NCI-H446 treated with DMSO at 0.1 percent for 48 hours (cell line): ENCODE measurements around the gene URAD.
"Not testable (repeated sequence)": the region's sequence is repeated elsewhere in the genome, so short reads cannot be mapped to it uniquely, and the experiment has no call there.

Source experiments
- DNase-seq: peaks from one replicate; lab custom pipeline; 2025; lab: John Stamatoyannopoulos, UW

Gene URAD

DNA sequence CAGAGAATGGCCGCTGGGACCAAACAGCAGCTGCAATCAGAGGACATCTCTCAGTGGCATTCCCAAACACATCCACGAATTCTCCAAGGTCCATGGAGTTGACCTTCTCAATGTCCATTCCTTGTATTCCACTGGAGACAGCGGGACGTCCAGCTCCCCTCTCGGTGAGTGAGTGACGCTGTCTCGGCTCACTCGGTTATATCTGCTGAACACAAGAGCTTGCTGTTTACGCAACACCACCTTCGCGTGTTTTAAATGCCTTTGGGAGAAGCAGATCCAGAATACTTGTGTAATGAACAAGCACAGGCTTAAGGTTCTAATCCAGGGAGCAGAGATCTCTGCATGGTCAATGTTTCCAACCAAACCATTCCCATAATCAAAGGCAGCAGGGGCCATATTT, at the start of gene URAD:
TSS of gene URAD (minus strand) at position 174 of the 400 bp plus-strand sequence. CDS start at position 118, 56 bp downstream.
- no peak for DNase-seq

DNA sequence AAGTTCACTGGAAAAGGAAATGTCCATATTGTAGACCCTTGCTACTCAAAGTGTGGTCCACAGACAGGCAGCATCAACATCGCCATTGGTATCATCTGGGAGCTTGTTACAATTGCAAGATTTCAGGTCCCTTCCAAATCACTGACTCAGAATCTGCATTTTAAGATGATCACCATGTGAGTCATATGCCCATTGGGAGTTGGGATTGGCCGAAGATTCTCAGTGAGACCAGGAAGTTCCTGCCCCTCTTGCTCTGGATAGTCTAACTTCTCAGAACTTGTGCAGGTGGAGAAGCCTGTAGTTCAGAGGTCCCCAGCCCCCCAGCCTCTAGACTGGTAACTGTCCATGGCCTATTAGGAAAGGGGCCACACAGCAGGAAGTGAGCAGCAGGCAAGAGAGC, 48.9 kb upstream of the URAD start:
- no peak for DNase-seq

DNA sequence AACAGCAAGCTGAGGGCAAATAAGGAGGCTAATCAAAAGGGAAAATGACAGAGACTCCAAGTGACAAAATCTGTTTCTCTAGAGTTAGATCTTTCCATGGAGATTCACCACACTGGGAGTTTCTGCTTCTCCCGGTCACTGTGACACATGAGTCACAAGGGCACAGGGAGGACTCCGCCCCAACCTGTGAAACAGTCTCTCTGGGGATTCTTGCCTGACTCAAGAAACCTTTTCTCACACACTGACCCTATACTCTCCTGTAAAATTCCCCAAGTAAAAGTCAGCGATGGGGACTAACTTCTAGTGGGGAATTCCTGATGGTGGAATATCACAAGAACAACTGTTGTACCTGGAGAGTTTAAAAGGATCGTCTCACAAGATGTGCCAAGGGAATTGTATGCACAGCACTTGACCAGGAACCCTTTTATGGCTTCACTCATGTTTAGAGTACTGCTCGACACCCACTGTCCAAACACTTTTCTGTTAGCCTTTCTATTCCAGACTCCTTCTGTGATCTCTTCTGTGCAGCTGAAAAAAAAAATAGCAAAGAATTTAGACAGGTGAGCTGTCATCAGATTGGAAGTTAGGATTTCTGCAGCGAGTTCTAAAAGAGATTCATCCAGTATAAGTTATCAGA, 46.8 kb upstream of the URAD start:
- no peak for DNase-seq

DNA sequence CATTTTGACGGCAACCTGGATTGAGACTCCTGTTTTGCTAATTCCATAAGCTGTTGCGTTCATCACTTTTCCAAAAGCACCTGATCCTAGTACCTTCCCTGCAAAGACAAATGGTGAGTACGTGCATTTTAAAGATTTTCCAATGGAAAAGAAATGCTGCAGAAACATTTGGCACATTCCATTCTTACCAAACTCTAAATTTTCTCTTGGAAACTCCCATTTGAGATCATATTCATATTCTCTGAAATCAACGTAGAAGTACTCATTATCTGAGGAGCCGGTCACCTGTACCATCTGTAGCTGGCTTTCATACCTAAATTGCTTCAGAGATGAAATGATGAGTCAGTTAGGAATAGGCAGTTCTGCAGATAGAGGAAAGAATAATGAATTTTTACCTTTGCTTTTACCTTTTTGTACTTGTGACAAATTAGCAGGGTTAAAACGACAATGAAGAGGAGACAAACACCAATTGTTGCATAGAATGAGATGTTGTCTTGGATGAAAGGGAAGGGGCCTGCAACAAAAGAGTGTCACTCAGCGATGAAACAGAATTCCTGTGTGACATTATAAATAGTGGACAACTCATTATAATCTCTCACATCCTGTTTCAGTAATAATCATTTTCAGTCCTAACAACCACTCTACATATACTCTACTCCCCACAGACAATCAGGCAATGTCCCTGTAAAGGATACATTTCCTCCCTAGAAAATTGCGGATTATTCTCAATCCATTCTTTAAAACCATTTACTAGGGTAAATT, 45.6 kb upstream of the URAD start:
- no peak for DNase-seq

- not testable (repeated sequence) for DNase-seq
These were observed 43.9 kb upstream of the URAD start for GRCh38 chr13:28032438-28032837.

- DNase-seq, result no peak
These were observed 43.4 kb upstream of the URAD start for GRCh38 chr13:28031896-28032288.

DNA sequence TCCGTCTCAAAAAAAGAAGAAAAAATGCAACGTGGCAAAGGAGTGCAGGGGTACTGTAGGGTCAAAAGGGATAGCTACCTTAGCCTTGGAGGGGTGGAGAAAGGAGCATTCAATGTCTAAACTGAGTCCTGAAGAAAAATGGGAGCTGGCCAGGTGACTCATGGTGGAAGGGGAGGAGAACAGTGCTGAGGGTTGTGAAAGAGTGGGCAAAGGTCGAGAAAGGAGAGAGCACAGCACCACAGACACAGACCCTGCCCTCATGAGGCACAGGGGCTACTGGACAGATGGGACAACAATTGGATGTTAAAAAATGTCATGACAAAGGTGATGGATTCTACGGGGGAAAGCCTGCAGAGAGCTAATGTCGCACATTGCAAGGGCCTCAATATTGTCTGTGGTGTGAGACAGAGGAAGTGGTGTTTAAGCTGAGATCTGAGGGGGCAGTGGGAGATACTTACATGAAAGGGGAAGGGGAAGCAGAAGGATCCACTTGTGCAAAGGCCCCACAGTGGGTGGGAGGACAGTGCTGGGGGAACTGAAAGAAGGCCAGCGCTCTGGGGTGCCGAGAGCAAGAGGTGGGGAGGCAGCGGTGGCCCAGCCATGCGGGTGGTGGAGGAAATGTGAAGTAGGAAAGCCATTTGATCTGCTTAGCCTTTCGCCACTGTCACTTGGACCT, 42.9 kb upstream of the URAD start:
- no peak for DNase-seq

- DNase-seq, result no peak
These were observed 39.3 kb upstream of the URAD start for GRCh38 chr13:28027607-28028364.

GRCh38 chr13:28027071-28027470, 38.6 kb upstream of the URAD start:
- no peak for DNase-seq

DNA sequence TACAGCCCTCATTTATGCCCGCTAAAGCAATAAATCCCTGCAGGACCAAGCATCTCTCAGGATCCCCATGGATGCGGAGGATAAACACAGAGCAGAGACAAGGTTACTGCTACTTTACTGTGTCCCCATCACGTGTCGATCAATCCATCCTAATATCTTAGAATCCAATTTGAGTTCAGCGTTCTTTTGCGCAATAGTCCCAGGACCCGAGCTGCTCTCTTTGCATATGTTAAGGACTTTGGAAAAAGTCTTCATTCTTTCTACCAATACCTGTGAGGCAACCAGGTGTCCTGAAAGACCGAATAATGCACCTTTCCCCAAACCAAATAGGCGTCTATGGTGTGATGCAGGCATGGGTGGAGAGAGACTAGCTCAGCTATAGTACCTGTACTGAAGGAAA, 38.0 kb upstream of the URAD start:
- DNase-seq, result no peak

DNA sequence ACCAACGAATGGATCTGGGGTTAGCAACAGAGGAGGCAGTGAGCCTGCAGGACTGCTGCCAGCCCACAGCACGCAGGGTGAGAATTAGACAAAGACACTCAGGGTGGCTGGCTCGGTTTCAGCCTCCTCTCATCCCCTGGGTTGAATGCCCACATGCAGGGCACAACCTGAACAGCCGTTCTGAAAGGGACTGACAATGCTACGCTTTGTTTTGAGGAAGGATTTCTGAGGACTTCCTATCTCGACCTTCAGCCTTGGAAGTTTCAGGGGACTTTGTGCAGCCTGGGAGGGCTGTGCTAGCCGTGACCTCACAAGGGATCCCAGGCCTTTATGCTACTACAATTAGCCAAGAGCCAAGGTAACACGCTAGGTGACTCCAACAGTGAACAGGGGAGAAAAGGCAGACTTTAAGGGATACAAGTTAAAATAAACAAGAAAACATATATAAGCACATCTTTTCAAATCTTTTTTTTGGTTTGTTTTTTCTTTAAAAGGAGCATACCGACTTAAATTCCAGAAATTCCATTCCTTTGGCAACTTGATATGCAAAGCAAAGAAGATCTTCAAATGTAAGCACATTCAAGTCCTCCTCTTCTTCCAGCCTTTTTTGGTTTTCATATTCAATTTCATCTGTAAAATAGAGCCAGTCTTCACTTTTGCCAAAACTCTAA, 34.5 kb upstream of the URAD start:
- DNase-seq, result no peak

DNA sequence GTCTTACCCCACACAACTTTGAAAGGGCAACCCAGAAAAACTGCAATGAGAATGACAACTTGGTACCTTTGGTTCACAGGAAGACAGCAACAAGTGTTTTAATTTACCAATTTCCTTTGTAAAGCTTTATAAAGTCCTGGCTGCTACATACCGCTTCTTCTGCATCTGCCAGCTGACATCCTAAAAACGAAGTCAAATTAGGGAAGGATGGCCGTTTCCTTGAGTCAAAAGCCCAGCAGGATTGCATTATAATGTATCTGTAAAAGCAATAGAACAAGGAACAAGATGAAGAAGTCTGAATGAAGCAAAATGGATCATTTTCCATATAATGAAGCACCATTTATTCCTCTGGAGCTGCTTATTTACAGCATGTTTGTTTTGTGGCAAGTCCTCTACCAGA, 25.8 kb upstream of the URAD start:
- DNase-seq, result no peak

- DNase-seq, result no peak
These were observed 25.0 kb upstream of the URAD start for GRCh38 chr13:28013482-28013881.

- DNase-seq, result no peak
These were observed 24.4 kb upstream of the URAD start for GRCh38 chr13:28012896-28013295.

DNA sequence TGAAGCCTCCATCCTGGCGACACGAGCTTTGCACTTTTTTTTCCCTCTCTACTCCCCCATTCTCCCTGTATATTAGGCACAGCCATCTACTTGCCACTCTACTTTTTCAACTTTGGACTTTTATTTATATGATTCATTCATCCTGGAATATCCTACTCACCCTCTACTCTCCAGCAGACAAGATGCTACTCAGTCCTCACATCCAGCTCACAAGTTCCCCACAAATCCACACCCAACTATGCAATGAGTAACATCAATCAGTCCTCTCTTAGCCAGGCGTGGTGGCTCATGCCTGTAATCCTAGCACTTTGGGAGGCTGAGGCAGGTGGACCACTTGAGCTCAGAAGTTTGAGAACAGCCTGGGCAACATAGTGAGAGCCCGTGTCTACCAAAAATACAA, 23.9 kb upstream of the URAD start:
- no peak for DNase-seq

DNA sequence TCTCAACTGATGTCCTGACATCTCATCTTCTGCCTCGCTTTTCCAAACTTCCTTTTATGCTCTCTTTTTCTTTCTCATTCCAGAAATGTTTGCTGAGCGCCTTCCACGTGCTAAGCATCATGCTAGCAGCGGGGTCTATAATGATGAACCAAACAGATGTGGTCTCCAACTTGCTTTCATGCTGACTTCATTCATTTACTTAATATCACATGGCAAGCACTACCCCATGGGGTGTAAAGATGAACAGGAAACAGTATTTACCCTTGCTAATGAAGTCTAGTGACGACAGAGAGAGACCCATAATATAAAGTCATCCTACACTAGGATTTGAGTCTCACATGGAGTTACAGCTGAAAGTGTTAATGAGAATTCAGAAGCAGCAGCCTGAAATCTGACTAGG, 21.6 kb upstream of the URAD start:
- DNase-seq, result no peak

- DNase-seq, result not testable (repeated sequence)
These were observed 16.5 kb upstream of the URAD start for GRCh38 chr13:28005016-28005415.

DNA sequence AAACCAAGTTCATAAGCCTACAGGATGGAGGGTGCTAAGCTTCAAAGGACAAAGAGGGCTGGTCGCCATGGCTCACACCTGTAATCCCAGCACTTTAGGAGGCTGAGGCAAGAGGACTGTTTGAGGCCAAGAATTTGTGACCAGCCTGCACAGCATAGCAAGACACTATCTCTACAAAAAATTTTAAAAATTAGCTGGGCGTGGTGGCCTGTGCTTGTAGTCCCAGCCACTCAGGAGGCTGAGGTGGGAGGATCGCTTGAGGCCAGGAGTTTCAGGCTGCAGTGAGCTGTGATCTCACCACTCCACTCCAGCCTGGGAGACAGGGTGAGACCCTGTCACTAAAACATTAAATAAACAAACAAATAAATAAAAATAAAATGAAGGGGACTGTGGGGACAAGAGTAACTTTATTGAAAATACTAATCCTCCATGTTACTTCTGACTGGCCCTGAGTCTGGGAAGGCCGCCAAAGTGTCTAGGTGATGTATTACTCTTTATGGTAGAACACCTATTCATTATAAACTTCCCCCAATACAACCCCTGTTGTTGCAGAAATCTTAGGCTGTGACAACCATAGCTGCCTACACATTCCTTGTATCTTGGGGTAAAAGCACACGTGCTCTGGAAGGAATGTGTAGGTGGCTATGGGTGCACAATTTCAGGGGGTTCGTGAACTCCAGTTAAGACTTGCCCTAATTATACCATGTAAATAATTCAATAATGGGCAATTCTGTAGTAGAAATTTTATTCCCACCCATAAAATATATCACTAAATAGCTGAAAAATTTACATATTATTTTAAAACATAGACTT, 14.6 kb upstream of the URAD start:
- no peak for DNase-seq

DNA sequence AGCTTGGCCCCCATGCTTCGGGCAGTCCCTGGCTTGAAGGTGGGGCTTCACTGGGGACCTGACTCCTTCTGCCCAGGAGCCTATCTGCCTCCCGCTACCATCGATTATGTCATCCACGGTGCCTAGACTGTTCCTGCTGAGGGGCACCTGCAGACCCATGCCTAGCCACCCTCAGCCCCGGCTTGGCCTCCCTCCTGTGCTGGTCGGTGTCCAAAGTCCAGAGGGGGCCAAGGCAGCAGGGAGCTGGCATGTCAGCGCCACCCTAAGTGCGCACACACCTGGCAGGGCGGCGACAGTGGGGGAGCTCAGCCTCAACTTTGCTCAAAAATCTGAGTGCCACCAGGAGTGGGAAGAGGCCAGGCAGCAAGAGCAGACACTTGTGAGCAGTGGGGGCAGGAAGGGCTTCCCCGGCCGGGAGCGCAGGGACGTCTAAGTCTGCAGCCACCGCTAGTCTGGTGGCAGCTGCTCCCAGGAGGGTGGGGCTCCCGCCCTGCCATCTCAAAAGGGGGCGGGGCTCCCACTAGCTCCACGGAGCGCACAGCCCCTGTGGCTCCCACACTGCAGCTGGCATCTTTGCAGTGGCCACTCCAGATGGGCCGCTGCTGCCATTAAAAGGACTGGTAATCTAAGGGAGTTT, 13.5 kb upstream of the URAD start:
- no peak for DNase-seq

DNA sequence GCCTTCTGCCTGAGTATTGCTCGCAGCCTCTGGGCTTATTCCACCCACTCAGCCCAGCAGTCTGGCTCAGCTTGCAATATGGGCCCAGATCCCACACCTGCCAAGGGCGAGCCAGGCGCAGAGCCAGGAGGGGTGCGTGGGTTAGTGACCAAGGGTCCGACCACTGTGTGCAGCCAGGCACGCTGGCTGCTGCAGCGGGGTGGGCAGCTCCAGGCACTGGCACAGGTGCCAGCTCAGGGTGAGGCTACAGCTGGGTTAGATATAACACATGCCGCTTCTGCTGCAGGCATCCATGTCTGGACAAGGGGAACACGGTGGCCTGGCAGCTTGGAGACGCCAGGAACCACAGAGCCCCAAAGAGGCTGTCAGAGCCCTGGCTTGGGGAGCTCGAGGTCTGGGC, 12.6 kb upstream of the URAD start:
- no peak for DNase-seq

GRCh38 chr13:28000567-28000966, 12.1 kb upstream of the URAD start:
- DNase-seq, result no peak
